HG02885 (cell line): ENCODE results near the gene USPL1.
A peak's percentile ranks its signal among the peaks of the same experiment; 100 is the strongest.

Source experiments
- ATAC-seq: cut with Tn5 transposase; IDR thresholded peaks from one replicate; pipeline ENCODE4 v1.9.1; 2021; ENCODE audit warnings: mild to moderate bottlenecking; ENCODE audit not compliant: unreplicated experiment, poor library complexity

The USPL1 gene

GRCh38 chr13:30690282-30691188 is 72.8 kb downstream of the USPL1 start:
- ATAC-seq = peak; percentile 87

GRCh38 chr13:30692113-30692512 is 74.4 kb downstream of the USPL1 start:
- ATAC-seq = no peak

- ATAC-seq = peak; percentile 53
Observed at GRCh38 chr13:30696278-30697176, 78.8 kb downstream of the USPL1 start.

- ATAC-seq = no peak
Observed at GRCh38 chr13:30697177-30697953, 79.6 kb downstream of the USPL1 start.

GRCh38 chr13:30697996-30698401 is 80.3 kb downstream of the USPL1 start:
- ATAC-seq = no peak

- ATAC-seq = no peak
Observed at GRCh38 chr13:30698488-30699005, 80.8 kb downstream of the USPL1 start.

GRCh38 chr13:30700364-30700763 is 82.6 kb downstream of the USPL1 start:
- ATAC-seq = no peak

GRCh38 chr13:30702006-30702405 is 84.3 kb downstream of the USPL1 start:
- ATAC-seq = no peak

- ATAC-seq = no peak
Observed at GRCh38 chr13:30704596-30704995, 86.9 kb downstream of the USPL1 start.

- no peak for ATAC-seq
Observed at GRCh38 chr13:30705680-30706079, 88.0 kb downstream of the USPL1 start.

GRCh38 chr13:30708541-30708940 is 90.8 kb downstream of the USPL1 start:
- no peak for ATAC-seq
